ENCODE data around the gene SETBP1.

DNA sequence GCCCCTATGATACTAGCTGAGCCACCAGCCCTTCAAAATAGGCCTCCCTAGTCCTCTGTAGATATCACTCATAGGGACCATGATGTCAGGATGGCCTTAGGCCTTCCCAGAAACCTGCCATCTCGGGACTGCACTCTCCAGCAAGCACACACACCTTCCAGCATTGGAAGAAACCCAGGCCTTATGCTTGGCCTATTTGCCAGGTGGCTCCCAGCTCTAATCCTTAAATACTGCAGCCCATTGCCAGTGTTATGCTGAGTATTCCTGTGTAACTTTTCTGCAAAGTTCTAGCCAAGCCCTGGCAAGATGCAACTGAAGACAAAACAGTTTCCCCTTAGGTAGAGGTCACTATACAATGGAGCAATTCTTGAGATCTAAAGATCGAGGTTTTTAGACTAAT is 316.5 kb downstream of the SETBP1 start:
- TF ChIP-seq JUN (CRISPR knock-in tag; IDR thresholded peaks at IDR 0.05) (no peak), ZNF671 (CRISPR knock-in tag; IDR thresholded peaks at IDR 0.05) (no peak), TEAD4 (CRISPR knock-in tag; IDR thresholded peaks at IDR 0.05) (no peak)
- TF ChIP-seq, protein P1, sequence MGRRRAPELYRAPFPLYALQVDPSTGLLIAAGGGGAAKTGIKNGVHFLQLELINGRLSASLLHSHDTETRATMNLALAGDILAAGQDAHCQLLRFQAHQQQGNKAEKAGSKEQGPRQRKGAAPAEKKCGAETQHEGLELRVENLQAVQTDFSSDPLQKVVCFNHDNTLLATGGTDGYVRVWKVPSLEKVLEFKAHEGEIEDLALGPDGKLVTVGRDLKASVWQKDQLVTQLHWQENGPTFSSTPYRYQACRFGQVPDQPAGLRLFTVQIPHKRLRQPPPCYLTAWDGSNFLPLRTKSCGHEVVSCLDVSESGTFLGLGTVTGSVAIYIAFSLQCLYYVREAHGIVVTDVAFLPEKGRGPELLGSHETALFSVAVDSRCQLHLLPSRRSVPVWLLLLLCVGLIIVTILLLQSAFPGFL (CRISPR knock-in tag; IDR thresholded peaks at IDR 0.05; ENCODE audit: borderline replicate concordance) = no peak
